IPS DF 4.7 (cell line): ENCODE measurements around the gene MT2A.

Experiments used
- DNase-seq: peaks from one replicate; pipeline ENCODE4 v3.0.0-alpha.2; 2013; ENCODE audit warnings: low spot score; ENCODE audit errors: extremely low read depth

MT2A gene

DNA sequence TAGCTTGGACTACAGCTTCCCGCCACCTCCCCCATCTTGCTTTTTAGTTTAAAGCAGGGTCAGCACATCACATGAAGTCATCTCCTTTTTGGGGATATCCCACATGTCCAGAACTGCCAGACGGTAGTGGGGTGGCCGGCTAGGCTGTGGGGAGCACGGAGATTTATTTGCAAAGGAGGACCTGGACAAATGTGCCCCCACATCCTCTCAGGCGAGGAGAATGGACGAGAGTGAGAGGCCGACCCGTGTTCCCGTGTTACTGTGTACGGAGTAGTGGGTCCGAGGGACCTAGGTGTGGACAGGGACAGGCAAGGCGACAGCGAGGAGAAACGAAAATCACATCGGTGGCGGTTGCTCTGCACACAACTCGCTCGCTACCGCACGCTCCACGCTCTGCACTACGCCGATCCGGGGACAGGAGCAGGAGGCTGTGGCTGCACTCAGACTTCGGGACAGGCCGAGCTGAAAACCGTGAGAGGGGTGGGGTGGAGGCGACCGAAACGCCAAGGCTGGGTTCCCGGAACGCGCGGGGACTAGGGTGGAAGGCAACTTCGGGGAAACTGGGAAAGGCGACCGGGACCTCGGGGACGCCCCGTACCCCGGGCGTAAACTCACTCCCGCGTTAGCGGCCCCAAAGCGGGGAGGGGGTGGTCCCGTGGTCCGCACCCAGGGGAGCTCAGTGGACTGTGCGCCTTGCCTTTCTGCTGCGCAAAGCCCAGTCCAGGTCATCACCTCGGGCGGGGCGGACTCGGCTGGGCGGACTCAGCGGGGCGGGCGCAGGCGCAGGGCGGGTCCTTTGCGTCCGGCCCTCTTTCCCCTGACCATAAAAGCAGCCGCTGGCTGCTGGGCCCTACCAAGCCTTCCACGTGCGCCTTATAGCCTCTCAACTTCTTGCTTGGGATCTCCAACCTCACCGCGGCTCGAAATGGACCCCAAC is 29.7 kb downstream of the MT2A start, which contains the start of gene MT1A:
Gene MT1A (plus strand): TSS at position 853 of the 937 bp plus-strand sequence. CDS start 73 bp downstream, at position 926.
- no peak for DNase-seq

DNA sequence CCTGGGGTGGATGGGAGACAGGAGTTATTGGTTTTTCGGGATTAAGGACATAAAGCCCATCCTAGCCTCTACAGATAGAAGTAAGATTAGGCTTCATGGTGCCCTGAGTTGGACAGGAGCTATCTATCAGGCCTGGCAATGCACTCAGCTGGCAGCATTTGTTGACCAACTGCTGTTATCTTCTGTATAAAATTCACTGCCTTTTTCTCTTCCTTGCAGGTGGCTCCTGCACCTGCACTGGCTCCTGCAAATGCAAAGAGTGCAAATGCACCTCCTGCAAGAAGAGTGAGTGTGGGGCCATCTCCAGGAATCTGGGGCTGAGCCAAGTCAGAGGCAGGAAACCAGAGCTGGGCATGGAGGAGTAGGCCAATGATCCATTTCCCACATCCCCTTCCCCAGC is 30.7 kb downstream of the MT2A start:
- no peak for DNase-seq

DNA sequence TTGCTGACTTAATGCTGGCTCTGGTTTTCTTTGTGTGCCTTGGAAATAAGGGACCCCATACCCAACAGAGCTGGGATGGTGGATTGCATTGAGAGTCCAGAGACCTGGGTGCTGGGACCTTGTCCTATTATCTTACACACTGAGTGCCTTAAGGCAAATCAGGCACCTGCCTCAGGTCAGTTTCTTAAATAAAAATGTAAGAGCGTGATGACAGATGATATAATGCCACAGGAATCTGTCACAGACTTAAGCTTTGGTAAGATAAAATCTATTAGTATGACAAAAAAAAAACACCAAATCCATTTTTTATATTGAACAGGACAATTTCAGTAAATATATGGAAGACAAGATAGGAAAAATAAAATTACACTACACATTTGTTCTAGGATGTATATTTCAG is 31.7 kb downstream of the MT2A start:
- DNase-seq: no peak

DNA sequence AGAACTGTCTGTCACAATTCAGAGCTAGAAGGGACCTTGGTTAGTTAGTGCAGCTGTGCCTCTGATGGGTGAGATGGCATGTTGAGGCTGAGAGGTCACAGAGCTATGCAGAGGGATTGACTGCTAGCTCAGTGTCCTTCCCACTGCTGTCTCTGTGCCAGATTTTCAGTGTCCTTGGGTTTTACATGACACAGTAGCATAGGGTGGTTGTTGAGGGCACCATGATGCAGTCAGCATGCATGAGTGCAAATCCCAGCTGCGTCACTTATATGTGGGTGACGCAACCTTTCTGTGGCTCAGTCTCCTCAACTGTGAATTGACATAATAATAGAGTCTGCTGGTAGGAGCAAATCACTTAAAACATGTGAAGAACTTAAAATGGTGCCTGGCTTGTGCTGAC is 32.8 kb downstream of the MT2A start:
- DNase-seq: no peak

DNA sequence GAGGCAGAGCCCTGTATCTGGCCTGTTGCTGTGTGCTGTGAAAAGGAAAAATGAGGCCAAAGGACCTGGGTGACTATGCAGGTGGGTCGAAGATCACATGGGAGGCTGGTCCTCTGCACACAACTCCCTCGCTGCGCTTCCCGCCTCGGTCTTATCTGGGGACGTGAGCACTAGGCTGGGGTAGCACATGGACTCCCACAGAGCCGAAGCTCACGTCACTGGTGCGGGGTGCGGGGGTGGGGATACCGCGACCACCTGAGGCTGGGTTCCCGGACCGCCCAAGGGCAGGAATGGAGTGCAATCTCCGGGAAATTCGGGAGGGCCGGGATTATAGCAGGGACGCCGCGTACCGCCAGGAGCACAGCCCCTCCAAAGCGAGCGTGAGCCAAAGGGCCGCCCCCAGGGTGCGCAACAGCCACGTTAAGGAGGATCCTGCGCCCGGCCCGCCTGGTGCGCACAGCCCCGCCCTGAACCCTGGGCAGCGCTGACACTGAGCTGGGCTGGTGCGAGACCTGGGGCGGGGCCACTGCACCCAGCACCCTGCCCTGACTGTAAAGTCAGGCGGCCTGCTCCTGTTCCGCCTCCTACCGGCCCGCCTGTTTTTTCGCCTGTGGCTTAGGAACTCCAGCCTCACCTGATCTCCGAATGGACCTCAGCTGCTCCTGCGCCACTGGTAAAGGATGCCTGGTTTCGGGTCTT is 34.8 kb downstream of the MT2A start:
- DNase-seq: no peak

- DNase-seq: no peak
These were observed 35.4 kb downstream of the MT2A start for GRCh38 chr16:56643833-56644232.

- no peak for DNase-seq
These were observed 36.9 kb downstream of the MT2A start for GRCh38 chr16:56645311-56645710.

DNA sequence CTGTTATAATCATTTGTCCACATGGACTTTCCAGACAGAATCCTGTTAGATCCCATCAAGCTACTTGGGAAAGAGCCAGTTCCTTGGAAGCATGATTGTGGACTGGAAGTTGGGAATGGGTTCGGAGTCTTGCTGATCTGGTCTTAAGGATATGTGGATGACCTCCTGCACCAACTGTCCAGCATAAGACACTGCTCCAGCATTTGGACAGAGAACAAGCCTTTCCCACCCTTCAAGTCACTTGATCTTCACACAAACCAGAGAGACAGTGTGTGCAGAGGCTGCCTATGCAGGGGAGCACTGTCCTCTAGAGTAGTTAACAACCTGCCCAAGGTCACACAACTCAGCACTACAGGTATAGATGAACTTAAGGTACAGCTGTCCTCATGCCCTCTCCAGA is 37.5 kb downstream of the MT2A start:
- no peak for DNase-seq

DNA sequence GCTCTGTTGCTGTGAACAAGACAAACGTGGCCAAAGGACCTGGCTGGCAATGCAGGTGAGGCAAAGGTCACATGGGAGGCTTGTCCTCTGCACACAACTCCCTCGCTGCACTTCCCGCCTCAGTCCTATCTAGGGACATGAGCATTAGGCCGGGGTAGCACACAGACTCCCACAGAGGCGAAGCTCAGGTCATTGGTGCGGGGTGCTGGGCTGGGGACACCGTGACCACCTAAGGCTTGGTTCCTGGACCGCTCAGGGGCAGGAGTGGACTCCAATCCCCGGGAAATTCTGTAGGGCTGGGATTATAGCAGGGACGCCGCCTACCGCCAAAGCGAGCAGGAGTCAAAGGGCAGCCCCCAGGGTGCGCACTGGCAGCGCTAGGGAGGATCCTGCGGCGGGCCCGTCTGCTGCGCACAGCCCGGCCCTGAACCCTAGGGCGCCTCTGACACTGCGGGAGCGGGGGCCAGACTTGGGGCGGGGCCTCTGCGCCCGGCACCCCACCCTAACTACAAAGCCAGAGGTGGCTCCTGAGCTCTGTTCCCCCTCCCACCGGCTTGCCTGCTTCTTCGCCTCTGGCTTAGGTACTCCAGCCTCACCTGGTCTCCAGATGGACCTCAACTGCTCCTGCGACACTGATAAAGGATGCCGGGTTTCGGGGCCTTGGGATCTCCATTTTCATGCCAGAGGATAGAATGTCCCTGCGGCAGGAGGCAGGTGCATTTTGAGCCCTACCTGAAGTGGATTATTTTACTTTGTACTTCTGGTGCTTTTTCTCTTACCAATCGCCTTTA is 39.5 kb downstream of the MT2A start:
- no peak for DNase-seq

DNA sequence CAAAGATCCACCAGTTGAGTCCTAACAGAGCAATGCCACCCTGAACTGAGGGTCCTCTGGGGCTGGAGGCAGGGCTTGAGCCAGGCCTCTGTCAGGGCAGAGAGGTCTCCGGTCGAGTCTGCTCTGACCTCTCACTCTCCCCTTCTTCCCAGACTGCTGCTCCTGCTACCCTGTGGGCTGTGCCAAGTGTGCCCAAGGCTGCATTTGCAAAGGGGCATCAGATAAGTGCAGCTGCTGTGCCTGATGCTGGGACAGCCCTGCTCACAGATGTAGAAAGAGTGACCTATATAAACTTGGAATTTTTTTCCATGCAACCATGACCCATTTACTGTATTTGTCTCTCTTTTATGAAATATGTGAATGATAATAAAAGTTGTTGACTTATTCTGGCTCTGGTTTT is 40.9 kb downstream of the MT2A start:
- no peak for DNase-seq

DNA sequence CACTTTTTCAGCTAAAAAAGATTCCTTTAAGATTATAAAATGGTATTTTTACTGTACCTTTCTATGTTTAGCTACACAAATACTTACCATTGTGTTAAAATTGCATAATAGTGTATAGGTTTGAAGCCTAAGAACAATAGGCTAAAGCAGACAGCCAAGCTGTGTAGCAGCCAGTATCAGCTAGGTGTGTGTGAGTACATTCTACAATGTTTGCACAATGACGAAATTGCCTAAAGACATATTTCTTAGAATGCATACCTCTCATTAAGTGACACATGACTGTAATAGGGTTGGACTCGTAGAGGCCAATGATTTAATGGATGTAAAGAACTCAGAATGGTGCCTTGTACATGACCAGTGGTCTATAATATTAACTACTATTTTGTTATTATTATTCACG is 41.4 kb downstream of the MT2A start:
- no peak for DNase-seq

- no peak for DNase-seq
These were observed 43.2 kb downstream of the MT2A start, which contains the start of gene MT1B for GRCh38 chr16:56651586-56651985. Gene MT1B (plus strand): TSS chr16:56651886. CDS start chr16:56651954, 68 bp downstream.

DNA sequence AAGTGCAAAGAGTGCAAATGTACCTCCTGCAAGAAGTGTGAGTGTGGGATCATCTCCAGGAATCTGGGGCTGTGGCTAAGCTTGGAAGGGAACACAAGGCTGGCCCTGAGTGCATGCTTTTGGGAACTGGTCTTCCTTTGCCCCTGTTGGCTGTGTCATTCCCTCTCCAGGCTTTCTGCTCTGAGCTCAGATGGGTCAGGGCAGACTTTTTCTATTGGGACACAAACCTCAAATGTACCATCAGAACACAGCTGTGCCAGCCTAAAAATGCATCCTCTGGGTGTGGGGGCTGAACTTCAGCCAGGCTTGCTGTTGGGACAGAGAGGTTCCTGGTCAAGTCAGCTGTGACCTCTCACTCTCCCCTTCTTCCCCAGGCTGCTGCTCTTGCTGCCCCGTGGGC is 44.2 kb downstream of the MT2A start:
- DNase-seq: no peak

DNA sequence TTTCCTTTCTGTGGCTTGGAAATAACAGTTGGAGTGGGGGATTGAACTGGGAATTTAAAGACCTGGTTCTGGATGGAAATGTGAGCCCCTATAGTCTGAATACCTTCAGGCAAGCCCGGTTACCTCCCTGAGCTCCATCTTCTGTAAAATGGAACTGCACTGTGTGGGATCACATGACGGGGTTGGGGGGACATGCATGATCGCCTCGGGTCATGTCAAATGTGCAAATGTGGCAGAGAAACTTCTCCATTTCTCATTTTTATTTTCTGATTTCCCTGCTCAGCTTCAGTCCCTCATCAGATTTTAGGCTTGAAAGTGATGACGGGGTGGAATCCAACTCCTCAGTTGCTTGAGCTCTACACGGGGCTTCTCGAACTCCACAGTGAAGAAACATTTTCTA is 44.8 kb downstream of the MT2A start:
- no peak for DNase-seq

DNA sequence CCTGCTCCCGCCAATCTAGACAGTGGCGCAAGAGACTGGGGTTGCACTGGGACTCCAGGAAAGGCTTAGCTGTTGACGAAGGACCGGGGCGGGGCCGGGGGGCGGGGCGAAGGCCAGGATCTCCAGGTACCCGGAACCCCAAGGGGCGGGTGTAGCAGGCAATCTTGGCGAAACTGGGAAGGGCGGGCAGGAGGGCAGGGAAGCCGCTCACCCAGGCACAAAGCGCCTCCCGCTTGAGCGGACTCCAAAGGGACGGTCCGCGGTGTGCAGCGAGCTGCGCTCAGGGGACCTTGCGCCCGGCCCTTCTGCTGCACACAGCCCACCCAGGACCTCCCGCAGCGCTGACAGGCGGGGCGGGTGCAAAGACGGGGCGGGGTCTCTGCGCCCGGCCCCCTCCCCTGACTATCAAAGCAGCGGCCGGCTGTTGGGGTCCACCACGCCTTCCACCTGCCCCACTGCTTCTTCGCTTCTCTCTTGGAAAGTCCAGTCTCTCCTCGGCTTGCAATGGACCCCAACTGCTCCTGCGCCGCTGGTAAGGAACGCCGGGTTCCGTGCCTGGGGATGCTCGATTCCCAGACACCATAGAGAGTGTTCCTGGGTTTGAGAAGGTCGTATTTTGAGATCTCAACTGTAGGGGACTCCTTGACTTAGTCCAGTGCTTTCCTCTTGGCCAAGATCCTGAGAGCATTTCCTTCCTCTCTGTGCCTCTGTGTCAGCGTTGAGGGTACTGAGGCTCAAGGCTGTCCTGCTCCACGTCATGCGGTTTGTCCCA is 49.4 kb downstream of the MT2A start, which contains the start of gene MT1F:
Gene MT1F (plus strand): TSS at position 405 of the 772 bp plus-strand sequence. CDS start 100 bp downstream, at position 505.
- DNase-seq: no peak

DNA sequence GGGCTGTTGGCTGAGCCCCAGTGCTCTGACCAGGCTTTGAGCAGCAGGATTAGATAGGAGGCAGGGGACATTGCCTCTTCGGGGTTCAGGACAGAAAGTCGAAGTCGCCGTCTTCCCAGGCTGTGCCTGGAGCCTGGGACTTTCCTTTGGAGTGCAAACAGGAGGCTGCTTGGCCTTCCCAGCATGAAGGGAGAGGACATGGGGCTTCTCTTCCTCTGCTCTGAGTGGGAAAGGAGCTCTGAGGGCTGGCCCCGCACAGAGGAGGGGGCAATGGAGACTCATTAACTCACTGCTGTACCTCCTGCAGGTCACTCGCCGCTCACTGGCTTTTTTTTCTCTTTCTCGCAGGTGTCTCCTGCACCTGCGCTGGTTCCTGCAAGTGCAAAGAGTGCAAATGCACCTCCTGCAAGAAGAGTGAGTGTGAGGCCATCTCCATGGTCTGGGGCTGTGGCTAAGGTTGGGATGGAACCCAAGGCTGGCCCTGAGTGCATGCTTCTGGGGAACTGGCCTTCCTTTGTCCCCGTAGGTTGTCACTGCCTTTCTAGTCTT is 50.0 kb downstream of the MT2A start:
- no peak for DNase-seq
